Esophagus squamous epithelium (tissue), 5 donors: ENCODE measurements around the gene WDR75. TPM values are rescaled to one million over a fixed set of nuclear protein-coding genes. Genes with fewer than 3 reads are reported as not detected.

Experiments
- DNase-seq: peaks from one replicate; lab custom pipeline; 2025; lab: John Stamatoyannopoulos, UW
- H3K27ac ChIP-seq, 4 donors: fragments of 200-600 bp; sonication (generic); one replicate each; pipeline ENCODE4 v1.5.1; 2016 to 2019; ENCODE audit warnings: mild to moderate bottlenecking in 1 of 4
- H3K27me3 ChIP-seq, 4 donors: fragments of 200-600 bp; sonication (generic); 1 replicate in 3 of 4; 2 replicates in 1 of 4; pipeline versions ENCODE4 v1.5.1 to v1.6.0; 2017 to 2021; ENCODE audit warnings: antibody characterized with exemption in 1 of 4
- H3K36me3 ChIP-seq, 3 donors: fragments of 200-600 bp; sonication (generic); one replicate each; pipeline ENCODE4 v1.5.1; 2016 to 2019
- H3K4me1 ChIP-seq, 3 donors: fragments of 200-600 bp; sonication (generic); one replicate each; pipeline ENCODE4 v1.5.1; 2017 to 2019
- H3K4me3 ChIP-seq, 4 donors: fragments of 200-600 bp; sonication (generic); 1 replicate in 3 of 4; 2 replicates in 1 of 4; pipeline ENCODE4 v1.5.1; 2016 to 2019; ENCODE audit warnings: mild to moderate bottlenecking in 2 of 4, moderate library complexity in 1 of 4
- H3K9me3 ChIP-seq, 3 donors: fragments of 200-600 bp; sonication (generic); one replicate each; pipeline ENCODE4 v1.5.1; 2016 to 2019
- POLR2A ChIP-seq, 4 donors: fragments of 450-650 bp; IDR thresholded peaks; one replicate each; pipeline ENCODE4 v1.6.1; 2017; ENCODE audit warnings: antibody characterized with exemption in 4 of 4, mild to moderate bottlenecking in 4 of 4, moderate library complexity in 3 of 4
- WGBS, 2 donors: methylation state at CpG; one replicate each; pipeline ENCODE4 v1.1.5; 2018; 5-methylcytosine and 5-hydroxymethylcytosine counted together
- intact Hi-C: fragments of 100-400 bp; cut with DNase I; formaldehyde crosslinking; loops from one replicate; pipeline ENCODE4 v1.15.0; 2022
- total RNA-seq, 4 donors: library from RNA; depleted of rRNA; stranded (reverse); fragments of >200 nt; gene quantifications; one replicate each; pipeline ENCODE4 v1.1.0, GENCODE V29; 2016
- TF ChIP-seq, protein P1 (sequence below), 6 experiments: fragments of 450-650 bp in 4 of 6; fragments of 200-600 bp in 2 of 6; sonication (generic) in 2 of 6; IDR thresholded peaks; one replicate each; pipeline ENCODE4 v1.5.1; 2016 to 2019; ENCODE audit warnings: antibody characterized with exemption in 6 of 6, mild to moderate bottlenecking in 4 of 6, moderate library complexity in 4 of 6
- donor health status: DM: yes; HTN: yes; CAD: no.

WDR75 gene
- total RNA-seq, 4 donors from 2014 or later: 15.8 to 44.4 (median 30.6) TPM

DNA sequence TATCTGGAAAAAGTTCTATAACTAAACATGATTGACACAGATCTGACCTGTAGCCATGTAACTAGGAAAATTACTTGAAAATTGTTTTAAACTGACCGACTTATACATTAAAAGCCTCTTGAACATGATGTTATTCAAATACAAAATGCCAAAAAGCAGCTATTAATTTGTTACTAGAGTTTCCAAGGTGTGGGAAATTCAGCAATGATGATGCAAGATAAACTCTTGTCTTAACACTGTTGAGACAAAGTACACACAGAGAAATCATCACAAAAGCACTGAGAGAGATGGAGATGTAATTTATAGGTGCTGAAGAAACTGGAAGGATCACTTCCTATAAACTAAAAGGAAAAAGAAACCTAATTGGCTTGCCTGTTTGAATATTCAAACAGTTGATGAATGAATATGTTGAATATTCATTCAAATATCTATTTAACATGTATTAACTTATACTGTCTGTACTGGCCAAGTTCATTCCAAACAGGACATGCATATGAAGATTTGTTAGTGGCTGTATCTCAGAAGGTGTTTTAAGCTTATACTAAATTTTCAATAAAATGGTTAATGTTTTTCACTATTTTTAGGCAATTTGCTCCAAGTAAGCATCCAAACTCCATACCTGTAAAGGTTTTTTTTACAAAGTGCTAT, 34.6 kb upstream of the WDR75 start:
- Histone ChIP-seq H3K27me3 (no peaks in the 10 kb centered on the region), H3K27ac (peak overlapping the region in 1 of 4 donors; percentile 54), H3K9me3 (no peaks in the 10 kb centered on the region), H3K36me3 (no peaks in the 10 kb centered on the region), H3K4me1 (peaks cover 0 to 10% (median 0%) of the 10 kb centered on the region in 3 donors), H3K4me3 (no peak overlapping the region)
- intact Hi-C loops: no loop called here
- DNase-seq: no peak
- WGBS, 2 donors: 58 to 70% methylated on average over 1 of the region's 1 CpG
- TF ChIP-seq, protein P1, sequence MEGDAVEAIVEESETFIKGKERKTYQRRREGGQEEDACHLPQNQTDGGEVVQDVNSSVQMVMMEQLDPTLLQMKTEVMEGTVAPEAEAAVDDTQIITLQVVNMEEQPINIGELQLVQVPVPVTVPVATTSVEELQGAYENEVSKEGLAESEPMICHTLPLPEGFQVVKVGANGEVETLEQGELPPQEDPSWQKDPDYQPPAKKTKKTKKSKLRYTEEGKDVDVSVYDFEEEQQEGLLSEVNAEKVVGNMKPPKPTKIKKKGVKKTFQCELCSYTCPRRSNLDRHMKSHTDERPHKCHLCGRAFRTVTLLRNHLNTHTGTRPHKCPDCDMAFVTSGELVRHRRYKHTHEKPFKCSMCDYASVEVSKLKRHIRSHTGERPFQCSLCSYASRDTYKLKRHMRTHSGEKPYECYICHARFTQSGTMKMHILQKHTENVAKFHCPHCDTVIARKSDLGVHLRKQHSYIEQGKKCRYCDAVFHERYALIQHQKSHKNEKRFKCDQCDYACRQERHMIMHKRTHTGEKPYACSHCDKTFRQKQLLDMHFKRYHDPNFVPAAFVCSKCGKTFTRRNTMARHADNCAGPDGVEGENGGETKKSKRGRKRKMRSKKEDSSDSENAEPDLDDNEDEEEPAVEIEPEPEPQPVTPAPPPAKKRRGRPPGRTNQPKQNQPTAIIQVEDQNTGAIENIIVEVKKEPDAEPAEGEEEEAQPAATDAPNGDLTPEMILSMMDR (IDR thresholded peaks at IDR 0.05): no peak
- TF ChIP-seq POLR2A (IDR thresholded peaks at IDR 0.05): no peak

DNA sequence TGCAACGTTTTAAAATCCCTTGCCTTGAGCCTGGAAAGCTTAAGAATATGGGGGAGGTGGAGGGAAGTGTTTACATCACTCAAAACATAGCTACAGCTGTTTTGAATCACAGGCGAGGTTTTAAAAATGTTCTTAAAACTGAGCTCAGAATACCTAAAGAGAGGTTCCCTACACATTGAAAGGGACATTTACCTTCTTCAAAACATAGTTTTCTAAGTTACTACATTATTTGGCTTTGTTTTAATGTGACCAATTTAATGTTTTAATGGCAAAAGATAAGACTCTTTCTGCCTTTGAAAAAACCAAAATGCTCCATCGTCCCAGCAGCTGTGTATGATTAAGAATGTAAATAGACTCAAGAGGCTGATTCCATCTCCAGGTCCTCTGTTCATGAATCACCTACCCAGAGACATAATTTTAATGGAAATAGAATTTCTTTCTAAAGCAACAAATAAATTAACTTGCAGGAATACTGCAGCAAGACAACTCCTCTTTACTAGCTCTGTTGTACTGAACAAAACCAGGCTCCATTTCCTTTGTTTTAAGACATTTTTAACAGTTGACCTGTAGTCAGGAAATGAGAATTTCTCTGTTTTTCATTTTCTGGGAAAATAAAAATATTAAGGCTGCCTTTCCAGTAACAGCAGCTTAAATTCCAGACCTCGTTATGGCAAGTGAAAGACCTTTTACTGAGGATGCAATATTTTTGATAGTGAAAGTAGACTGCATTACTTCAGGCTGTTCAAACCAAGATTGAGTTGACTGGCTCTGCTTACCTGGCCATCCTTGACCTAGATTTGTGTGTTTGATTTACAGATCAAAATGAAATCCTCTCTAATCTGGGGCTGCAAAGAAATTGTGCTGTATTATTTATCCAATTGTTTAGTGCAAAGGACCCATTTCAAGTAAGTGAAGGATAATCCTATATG, 33.7 kb upstream of the WDR75 start:
- intact Hi-C loops: no loop called here
- Histone ChIP-seq H3K27ac (peak overlapping the region in 3 of 4 donors; percentile 4 to 64 (median 54)), H3K27me3 (no peaks in the 10 kb centered on the region), H3K36me3 (no peaks in the 10 kb centered on the region), H3K9me3 (no peaks in the 10 kb centered on the region), H3K4me3 (no peak overlapping the region), H3K4me1 (peaks cover 0 to 10% (median under 1%) of the 10 kb centered on the region in 3 donors)
- no peak for DNase-seq
- TF ChIP-seq, protein P1 (IDR thresholded peaks at IDR 0.05): no peak
- no peak for TF ChIP-seq POLR2A (IDR thresholded peaks at IDR 0.05)
- WGBS, 2 donors: 24 to 33% methylated on average over 4 of the region's 4 CpGs

DNA sequence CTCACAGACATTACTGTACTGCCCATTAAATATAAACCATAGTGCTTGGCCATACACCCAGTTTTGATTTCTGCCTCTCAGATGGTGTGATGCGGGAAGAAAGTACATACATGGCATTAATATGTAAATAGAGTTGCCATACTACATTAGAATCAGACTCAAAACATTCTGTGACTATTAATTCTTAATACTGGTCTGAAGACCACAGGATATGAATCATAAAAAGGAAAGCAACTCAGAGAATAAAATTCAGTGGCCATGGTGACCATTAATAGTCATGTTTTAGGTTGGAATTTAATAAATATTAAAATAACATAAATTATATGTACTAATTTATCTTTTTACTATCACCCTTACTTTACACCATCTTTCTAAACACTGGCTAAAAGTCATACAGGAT, 33.0 kb upstream of the WDR75 start:
- WGBS, 2 donors: 89 to 90% methylated on average over 1 of the region's 1 CpG
- no peak for TF ChIP-seq POLR2A (IDR thresholded peaks at IDR 0.05)
- TF ChIP-seq, protein P1 (IDR thresholded peaks at IDR 0.05): no peak
- intact Hi-C loops: no loop called here

DNA sequence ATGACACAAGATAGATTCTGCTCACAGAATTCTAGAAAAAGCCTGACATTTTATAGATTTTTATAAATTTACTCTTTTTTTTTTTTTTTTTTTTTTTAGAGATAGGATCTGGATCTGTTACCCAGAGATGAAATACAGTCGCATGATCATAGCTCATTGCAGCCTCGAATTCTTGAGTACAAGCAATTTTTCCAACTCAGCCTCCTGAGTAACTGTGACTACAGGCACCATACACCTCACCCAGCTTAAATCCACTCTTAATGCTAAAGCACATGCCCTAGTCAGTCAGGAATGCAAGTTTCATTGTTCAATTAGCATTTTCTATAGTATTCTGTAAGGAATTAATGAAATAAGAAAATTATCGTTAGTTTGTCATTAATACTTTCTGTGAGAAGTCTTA, 32.1 kb upstream of the WDR75 start:
- TF ChIP-seq POLR2A (IDR thresholded peaks at IDR 0.05): no peak
- TF ChIP-seq, protein P1 (IDR thresholded peaks at IDR 0.05): no peak
- WGBS, 2 donors: 84 to 87% methylated on average over 3 of the region's 3 CpGs
- Histone ChIP-seq H3K9me3 (no peaks in the 10 kb centered on the region), H3K4me3 (no peak overlapping the region), H3K4me1 (peaks cover 0 to 10% (median 3%) of the 10 kb centered on the region in 3 donors), H3K27me3 (no peaks in the 10 kb centered on the region), H3K36me3 (no peaks in the 10 kb centered on the region), H3K27ac (no peak overlapping the region)
- intact Hi-C loops: no loop called here
- DNase-seq: no peak

More for the DNA sequence above, 33.0 kb upstream of the WDR75 start:
- Histone ChIP-seq H3K27ac (peak overlapping the region in 3 of 4 donors; percentile 4 to 64 (median 54)), H3K4me1 (peaks cover 0 to 10% (median 3%) of the 10 kb centered on the region in 3 donors), H3K9me3 (no peaks in the 10 kb centered on the region), H3K36me3 (no peaks in the 10 kb centered on the region), H3K4me3 (no peak overlapping the region), H3K27me3 (no peaks in the 10 kb centered on the region)
- no peak for DNase-seq

DNA sequence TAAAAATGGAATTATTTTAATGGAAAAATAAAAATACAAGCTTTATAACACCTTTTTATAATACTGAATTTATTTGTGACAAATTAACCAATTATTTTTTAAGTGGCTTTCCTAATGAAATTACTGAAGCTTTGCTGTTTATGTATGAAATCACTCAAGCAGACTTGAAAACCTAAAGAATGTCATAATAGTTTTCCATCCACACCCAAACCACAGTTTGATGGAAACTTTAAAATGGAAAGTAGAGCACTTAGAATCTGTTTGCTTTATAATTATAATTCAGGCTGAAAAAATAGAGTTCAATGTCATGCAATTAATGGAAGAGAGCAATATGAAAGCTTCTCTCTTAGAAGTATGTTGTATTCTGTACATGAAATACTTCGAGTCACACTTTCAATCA, 31.6 kb upstream of the WDR75 start:
- Histone ChIP-seq H3K4me1 (peaks cover 0 to 10% (median 3%) of the 10 kb centered on the region in 3 donors), H3K36me3 (no peaks in the 10 kb centered on the region), H3K9me3 (no peaks in the 10 kb centered on the region), H3K4me3 (no peak overlapping the region), H3K27me3 (no peaks in the 10 kb centered on the region), H3K27ac (no peak overlapping the region)
- DNase-seq: no peak
- 65 to 81% methylated on average over 1 of the region's 1 CpG for WGBS, 2 donors
- intact Hi-C loops: loop anchor here (10.0 kb wide), 1 partner anchor 315 kb away; no protein-coding TSS in a partner anchor
- TF ChIP-seq, protein P1 (IDR thresholded peaks at IDR 0.05): no peak
- no peak for TF ChIP-seq POLR2A (IDR thresholded peaks at IDR 0.05)
